Hepatocyte (in vitro differentiated cells): Measurements from ENCODE around the gene FAM3D. TPM values are rescaled to one million over a fixed set of nuclear protein-coding genes. Genes with fewer than 3 reads are reported as not detected.

Source experiments
- DNase-seq: peaks from one replicate; pipeline ENCODE4 v3.0.0-alpha.2; 2016; ENCODE audit warnings: low spot score
- H2AFZ ChIP-seq: fragments of 200-600 bp; sonication (generic); 2 replicates; pipeline ENCODE4 v1.6.0; 2016; ENCODE audit warnings: antibody characterized with exemption, mild to moderate bottlenecking
- H3K27ac ChIP-seq: fragments of 200-600 bp; sonication (generic); 2 replicates; pipeline ENCODE4 v1.5.1; 2016; ENCODE audit warnings: mild to moderate bottlenecking
- H3K27me3 ChIP-seq: fragments of 200-600 bp; sonication (generic); 2 replicates; pipeline ENCODE4 v1.6.1; 2016
- H3K36me3 ChIP-seq: fragments of 200-600 bp; sonication (generic); replicated peaks from 2 replicates; pipeline ENCODE4 v1.5.1; 2016; ENCODE audit warnings: low read depth; ENCODE audit not compliant: insufficient read depth
- H3K4me1 ChIP-seq: fragments of 200-600 bp; sonication (generic); 2 replicates; pipeline ENCODE4 v1.5.1; 2016; ENCODE audit warnings: mild to moderate bottlenecking, moderate library complexity; ENCODE audit not compliant: insufficient read depth
- H3K4me2 ChIP-seq: fragments of 200-600 bp; sonication (generic); 2 replicates; pipeline ENCODE4 v1.6.0; 2016
- H3K4me3 ChIP-seq: fragments of 200-600 bp; sonication (generic); 2 replicates; pipeline ENCODE4 v1.5.1; 2016; ENCODE audit warnings: mild to moderate bottlenecking
- H3K79me2 ChIP-seq: fragments of 200-600 bp; sonication (generic); 2 replicates; pipeline ENCODE4 v1.6.0; 2017; ENCODE audit warnings: mild to moderate bottlenecking
- H3K9me2 ChIP-seq: fragments of 200-600 bp; sonication (generic); replicated peaks from 2 replicates; pipeline ENCODE4 v1.6.0; 2017; ENCODE audit warnings: mild to moderate bottlenecking; ENCODE audit not compliant: insufficient read depth
- H3K9me3 ChIP-seq: fragments of 200-600 bp; sonication (generic); 2 replicates; pipeline ENCODE4 v1.5.1; 2016; ENCODE audit warnings: low read depth, mild to moderate bottlenecking
- H4K20me1 ChIP-seq: fragments of 200-600 bp; sonication (generic); 2 replicates; pipeline ENCODE4 v1.6.0; 2016; ENCODE audit warnings: mild to moderate bottlenecking; ENCODE audit not compliant: insufficient read depth, poor library complexity, severe bottlenecking
- EZH2 ChIP-seq: fragments of 200-600 bp; sonication (generic); IDR thresholded peaks from 2 replicates; pipeline ENCODE4 v1.6.1; 2016; ENCODE audit warnings: antibody characterized with exemption, mild to moderate bottlenecking, borderline replicate concordance
- EZH2phosphoT487 ChIP-seq: fragments of 200-600 bp; sonication (generic); IDR thresholded peaks from one replicate; pipeline ENCODE4 v1.6.1; 2018; ENCODE audit warnings: antibody characterized with exemption, mild to moderate bottlenecking, low read depth, moderate library complexity; ENCODE audit not compliant: unreplicated experiment, severe bottlenecking
- WGBS: methylation state at CpG from one replicate; pipeline ENCODE4 v1.1.6; 2016; ENCODE audit warnings: low lambda C conversion rate; ENCODE audit errors: missing lambda C conversion rate; 5-methylcytosine and 5-hydroxymethylcytosine counted together
- polyA plus RNA-seq: library from polyadenylated mRNA; unstranded; fragments of >200 nt; fragmentation: Nextera tagmentation; extraction: Ambion mirVana; gene quantifications from 2 replicates; pipeline ENCODE4 v1.2.1, GENCODE V29; 2016
- total RNA-seq: library from RNA; depleted of rRNA; stranded (reverse); fragments of >200 nt; gene quantifications from 2 replicates; pipeline ENCODE4 v1.2.3, GENCODE V29; 2014
- TF ChIP-seq, protein P1 (sequence below): fragments of 200-600 bp; sonication (generic); IDR thresholded peaks from 2 replicates; pipeline ENCODE4 v1.5.1; 2016; ENCODE audit warnings: antibody characterized with exemption, mild to moderate bottlenecking; ENCODE audit not compliant: poor library complexity

The FAM3D gene
- total and polyA plus RNA-seq, 2 experiments from 2014 or later: 4.3 to 4.5 TPM

DNA sequence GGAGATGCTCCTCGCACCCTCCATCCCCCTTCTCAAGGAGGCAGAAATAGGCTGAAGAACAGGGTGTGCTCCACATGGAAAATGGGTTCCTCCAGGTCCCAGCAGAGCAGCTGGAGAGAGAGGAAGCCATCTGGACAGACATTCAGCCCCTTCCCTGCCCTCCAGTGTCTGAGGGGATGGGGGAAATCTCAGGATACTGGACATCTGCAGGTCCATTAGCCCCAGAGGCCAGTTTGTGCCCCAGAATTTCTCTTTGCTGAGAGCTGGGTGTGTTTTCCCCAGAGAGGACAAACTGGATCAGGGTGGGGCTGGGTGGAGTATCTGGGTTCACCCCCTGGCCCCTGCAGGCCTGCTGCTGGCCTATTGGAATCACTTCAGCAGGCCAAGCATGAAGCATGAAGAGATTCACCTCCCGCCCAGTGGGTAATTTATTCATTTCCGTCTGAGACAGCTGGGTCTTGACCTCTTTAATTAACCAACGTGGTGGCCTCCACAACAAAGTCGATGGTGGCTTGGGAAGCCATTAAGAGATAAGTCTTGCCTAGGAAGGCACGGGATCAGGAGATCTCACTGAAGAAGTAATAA lies 4.6 kb downstream of the FAM3D start:
- no peak overlapping the region for H3K27ac ChIP-seq
- no peaks in the 10 kb centered on the region for H3K79me2 ChIP-seq
- whole genome bisulfite sequencing: 83% methylated on average over 6 of the region's 6 CpGs
- no peaks in the 10 kb centered on the region for H3K36me3 ChIP-seq
- peaks cover 1% of the 10 kb centered on the region for H3K4me1 ChIP-seq
- H3K4me2 ChIP-seq: no peak overlapping the region
- no peak for TF ChIP-seq EZH2phosphoT487
- H3K4me3 ChIP-seq: no peak overlapping the region
- H3K9me2 ChIP-seq: no peaks in the 10 kb centered on the region
- DNase-seq: no peak
- no peaks in the 10 kb centered on the region for H3K27me3 ChIP-seq
- no peak overlapping the region for H2AFZ ChIP-seq
- H4K20me1 ChIP-seq: no peaks in the 10 kb centered on the region
- no peaks in the 10 kb centered on the region for H3K9me3 ChIP-seq

DNA sequence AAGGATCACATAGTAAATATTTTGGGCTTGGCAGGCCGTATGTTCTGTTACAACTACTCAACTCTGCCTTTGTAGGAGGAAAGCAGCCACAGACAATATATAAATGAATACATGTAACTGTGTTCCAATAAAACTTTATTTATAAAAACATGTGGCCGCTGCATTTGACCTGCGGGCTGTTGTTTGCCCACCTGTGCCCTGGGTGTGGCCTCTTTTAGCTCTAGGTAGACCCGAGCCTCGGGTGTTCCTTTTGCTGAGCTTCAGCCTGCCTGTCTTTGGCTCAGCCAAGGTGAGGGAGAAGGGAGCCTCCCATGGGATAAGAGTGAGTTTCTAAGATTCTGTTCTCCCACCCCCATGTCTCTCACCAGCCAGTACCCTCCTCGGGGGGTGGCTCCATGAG lies 5.6 kb downstream of the FAM3D start:
- H3K36me3 ChIP-seq: no peaks in the 10 kb centered on the region
- H3K9me2 ChIP-seq: no peaks in the 10 kb centered on the region
- H2AFZ ChIP-seq: no peak overlapping the region
- H3K4me3 ChIP-seq: no peak overlapping the region
- H4K20me1 ChIP-seq: no peaks in the 10 kb centered on the region
- DNase-seq: no peak
- H3K79me2 ChIP-seq: no peaks in the 10 kb centered on the region
- no peak overlapping the region for H3K27ac ChIP-seq
- WGBS: 83% methylated on average over 6 of the region's 6 CpGs
- H3K27me3 ChIP-seq: no peaks in the 10 kb centered on the region
- H3K9me3 ChIP-seq: no peaks in the 10 kb centered on the region
- no peaks in the 10 kb centered on the region for H3K4me1 ChIP-seq
- TF ChIP-seq EZH2: no peak
- no peak for TF ChIP-seq EZH2phosphoT487
- TF ChIP-seq, protein P1, sequence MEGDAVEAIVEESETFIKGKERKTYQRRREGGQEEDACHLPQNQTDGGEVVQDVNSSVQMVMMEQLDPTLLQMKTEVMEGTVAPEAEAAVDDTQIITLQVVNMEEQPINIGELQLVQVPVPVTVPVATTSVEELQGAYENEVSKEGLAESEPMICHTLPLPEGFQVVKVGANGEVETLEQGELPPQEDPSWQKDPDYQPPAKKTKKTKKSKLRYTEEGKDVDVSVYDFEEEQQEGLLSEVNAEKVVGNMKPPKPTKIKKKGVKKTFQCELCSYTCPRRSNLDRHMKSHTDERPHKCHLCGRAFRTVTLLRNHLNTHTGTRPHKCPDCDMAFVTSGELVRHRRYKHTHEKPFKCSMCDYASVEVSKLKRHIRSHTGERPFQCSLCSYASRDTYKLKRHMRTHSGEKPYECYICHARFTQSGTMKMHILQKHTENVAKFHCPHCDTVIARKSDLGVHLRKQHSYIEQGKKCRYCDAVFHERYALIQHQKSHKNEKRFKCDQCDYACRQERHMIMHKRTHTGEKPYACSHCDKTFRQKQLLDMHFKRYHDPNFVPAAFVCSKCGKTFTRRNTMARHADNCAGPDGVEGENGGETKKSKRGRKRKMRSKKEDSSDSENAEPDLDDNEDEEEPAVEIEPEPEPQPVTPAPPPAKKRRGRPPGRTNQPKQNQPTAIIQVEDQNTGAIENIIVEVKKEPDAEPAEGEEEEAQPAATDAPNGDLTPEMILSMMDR: no peak
- H3K4me2 ChIP-seq: no peak overlapping the region

DNA sequence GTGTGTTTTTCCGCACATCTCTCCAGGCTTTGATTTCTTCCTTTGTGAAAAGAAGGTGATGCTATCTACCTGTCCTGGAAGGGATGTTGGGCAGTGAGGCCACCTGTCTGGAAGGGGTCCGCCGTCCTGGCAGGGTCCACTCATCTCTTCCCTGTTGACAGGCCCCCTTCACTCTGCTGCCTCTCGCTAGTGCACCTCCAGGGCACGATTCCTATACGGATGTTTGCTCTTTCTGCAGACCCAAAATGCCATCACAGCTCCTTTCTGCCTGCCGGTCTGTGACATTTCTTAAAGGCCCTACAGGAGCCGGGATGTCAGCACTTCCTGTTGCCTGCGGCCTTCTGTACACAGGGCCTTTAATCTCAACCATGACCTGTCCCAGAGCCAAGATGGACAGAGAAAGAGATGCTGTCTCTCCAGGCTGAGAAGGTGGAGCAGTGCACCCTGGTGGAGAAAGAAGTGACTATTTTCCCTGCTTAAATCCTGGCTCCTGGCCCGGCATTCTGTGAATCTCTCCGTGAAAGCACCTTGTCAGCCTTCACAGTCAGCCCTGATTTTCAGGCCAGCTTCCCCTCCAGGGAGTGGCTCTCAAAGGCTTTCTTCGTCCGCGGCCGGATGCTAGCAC lies 7.4 kb downstream of the FAM3D start:
- H3K79me2 ChIP-seq: no peaks in the 10 kb centered on the region
- 55% methylated on average over 15 of the region's 15 CpGs for WGBS
- no peak overlapping the region for H3K4me3 ChIP-seq
- no peaks in the 10 kb centered on the region for H3K4me1 ChIP-seq
- no peak overlapping the region for H2AFZ ChIP-seq
- no peak overlapping the region for H3K27ac ChIP-seq
- DNase-seq: peak; percentile 63
- H3K27me3 ChIP-seq: no peaks in the 10 kb centered on the region
- H3K4me2 ChIP-seq: no peak overlapping the region
- H3K9me3 ChIP-seq: no peaks in the 10 kb centered on the region
- H3K36me3 ChIP-seq: no peaks in the 10 kb centered on the region
- no peak for TF ChIP-seq EZH2
- TF ChIP-seq, protein P1: peak; percentile 50
- no peaks in the 10 kb centered on the region for H4K20me1 ChIP-seq
- H3K9me2 ChIP-seq: no peaks in the 10 kb centered on the region

DNA sequence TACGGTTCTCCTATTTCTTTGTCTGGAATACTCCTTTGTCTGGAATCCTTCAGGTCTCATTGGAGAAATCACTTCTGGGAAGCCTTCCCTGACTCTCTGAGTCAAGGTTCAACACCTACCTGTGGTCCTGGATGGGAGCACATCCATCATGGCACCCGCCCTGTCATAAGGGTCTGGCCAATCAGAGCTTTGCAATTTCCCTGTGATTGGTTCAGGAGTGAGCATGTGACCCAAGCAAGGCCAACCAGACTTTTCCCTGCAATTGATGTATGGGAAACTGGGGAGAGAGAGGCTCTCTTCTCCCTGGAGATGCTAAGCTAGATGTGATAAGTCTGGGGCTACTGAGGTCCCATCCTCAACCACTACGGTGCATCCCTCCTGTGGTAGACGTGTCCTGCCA lies 8.1 kb downstream of the FAM3D start:
- Histone ChIP-seq H3K9me3 (no peaks in the 10 kb centered on the region), H3K9me2 (no peaks in the 10 kb centered on the region), H4K20me1 (no peaks in the 10 kb centered on the region), H2AFZ (no peak overlapping the region), H3K36me3 (no peaks in the 10 kb centered on the region), H3K27me3 (no peaks in the 10 kb centered on the region), H3K4me1 (no peaks in the 10 kb centered on the region), H3K4me2 (no peak overlapping the region), H3K4me3 (no peak overlapping the region), H3K27ac (no peak overlapping the region), H3K79me2 (no peaks in the 10 kb centered on the region)
- TF ChIP-seq EZH2phosphoT487 (no peak), EZH2 (no peak)
- TF ChIP-seq, protein P1: no peak
- no peak for DNase-seq
- WGBS: 100% methylated on average over 4 of the region's 4 CpGs
